GM21526 (cell line): ENCODE data around the gene CDCA5.
A peak's percentile ranks its signal among the peaks of the same experiment; 100 is the strongest.
"Not testable (repeated sequence)": the region's sequence is repeated elsewhere in the genome, so short reads cannot be mapped to it uniquely, and the experiment has no call there.

Source experiments
- ATAC-seq: cut with Tn5 transposase; IDR thresholded peaks from one replicate; pipeline ENCODE4 v1.9.1; 2021; ENCODE audit warnings: moderate library complexity; ENCODE audit not compliant: unreplicated experiment, low FRiP score

The CDCA5 gene

GRCh38 chr11:65120831-65121230 is 37.0 kb upstream of the CDCA5 start:
- no peak for ATAC-seq

GRCh38 chr11:65119670-65119995 is 35.8 kb upstream of the CDCA5 start:
- ATAC-seq = no peak

- not testable (repeated sequence) for ATAC-seq
Measured at GRCh38 chr11:65118891-65119669, 35.2 kb upstream of the CDCA5 start.

- ATAC-seq = no peak
Measured at GRCh38 chr11:65118097-65118837, 34.4 kb upstream of the CDCA5 start.

GRCh38 chr11:65117206-65118096 is 33.6 kb upstream of the CDCA5 start, which contains the start of gene ZNHIT2:
Gene ZNHIT2 (minus strand): TSS chr11:65117701. CDS start chr11:65117653, 48 bp downstream.
- peak; percentile 47 for ATAC-seq

GRCh38 chr11:65116370-65117205 is 32.7 kb upstream of the CDCA5 start:
- no peak for ATAC-seq

- ATAC-seq = no peak
Measured at GRCh38 chr11:65115361-65116082, 31.7 kb upstream of the CDCA5 start.

GRCh38 chr11:65114538-65115171 is 30.8 kb upstream of the CDCA5 start:
- no peak for ATAC-seq

- no peak for ATAC-seq
Measured at GRCh38 chr11:65113839-65114238, 30.0 kb upstream of the CDCA5 start.

- ATAC-seq = no peak
Measured at GRCh38 chr11:65113361-65113756, 29.5 kb upstream of the CDCA5 start.

- no peak for ATAC-seq
Measured at GRCh38 chr11:65112546-65113360, 28.9 kb upstream of the CDCA5 start.

GRCh38 chr11:65111744-65112545 is 28.1 kb upstream of the CDCA5 start, which contains the start of gene TM7SF2:
Gene TM7SF2 (plus strand): TSS chr11:65111872. CDS start chr11:65112016, 144 bp downstream.
- ATAC-seq = peak; percentile 48

- no peak for ATAC-seq
Measured at GRCh38 chr11:65111159-65111743, 27.4 kb upstream of the CDCA5 start.

- ATAC-seq = no peak
Measured at GRCh38 chr11:65110354-65110861, 26.6 kb upstream of the CDCA5 start.

GRCh38 chr11:65109231-65110198 is 25.7 kb upstream of the CDCA5 start:
- ATAC-seq = no peak
